Hematopoietic multipotent progenitor cell treated with erythropoietin and hydrocortisone succinate and interleukin-3 and kit ligand, for 8 days (in vitro differentiated cells): ENCODE data around the gene NIPAL4.

Experiments
- DNase-seq: peaks from one replicate; pipeline ENCODE4 v3.0.0-alpha.2; 2015

The NIPAL4 gene

DNA sequence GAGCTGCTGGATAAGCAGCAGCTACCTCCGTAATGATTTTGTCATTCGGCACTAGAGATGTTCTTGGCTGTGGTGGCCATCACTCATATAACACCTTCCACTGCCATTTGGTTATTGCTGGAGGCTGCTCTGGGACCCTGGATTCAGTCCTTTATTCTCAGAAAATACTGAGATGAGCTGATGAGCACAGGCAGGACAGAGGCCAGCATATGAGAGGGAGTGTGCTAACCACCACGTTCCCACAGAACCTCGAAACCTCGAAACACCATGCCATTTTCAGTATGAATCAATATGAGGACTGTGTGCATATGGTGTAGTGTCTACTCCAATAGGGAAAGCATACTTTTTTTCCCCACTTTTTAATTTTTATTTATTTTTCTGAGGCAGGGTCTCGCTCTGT, 59.0 kb downstream of the NIPAL4 start:
- DNase-seq, result no peak

DNA sequence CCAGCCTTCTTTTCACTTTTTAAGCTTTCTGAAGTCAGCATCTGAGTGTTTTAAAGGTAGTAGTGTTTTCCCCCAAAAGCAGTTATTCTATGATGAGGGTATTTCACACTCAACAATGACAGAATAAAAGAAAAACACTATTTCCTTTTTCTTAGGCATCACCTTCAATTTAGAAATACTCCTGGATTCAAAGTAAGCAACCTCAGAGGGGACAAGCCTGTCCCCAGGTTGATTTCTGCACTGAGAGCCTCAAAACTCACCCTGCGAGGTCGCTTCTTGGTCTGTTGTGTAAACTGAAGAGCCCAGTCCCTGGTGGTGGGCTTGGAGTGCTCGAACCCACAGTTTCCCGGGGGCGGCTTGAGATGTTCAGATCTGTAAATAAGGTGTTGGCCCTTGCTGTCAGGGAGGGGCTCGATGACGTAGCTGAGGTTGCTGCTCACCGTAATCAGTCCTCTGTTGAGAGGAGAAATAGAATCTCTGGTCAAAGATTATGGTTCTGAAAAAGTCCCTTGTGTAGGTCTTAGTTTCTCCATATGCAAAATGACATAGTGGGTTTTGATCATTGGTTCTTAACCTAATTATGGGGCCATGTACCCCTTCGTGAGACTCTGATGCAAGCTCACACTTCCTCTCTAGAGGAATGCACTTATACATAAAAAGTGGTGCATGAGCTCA, 59.7 kb downstream of the NIPAL4 start:
- no peak for DNase-seq

DNA sequence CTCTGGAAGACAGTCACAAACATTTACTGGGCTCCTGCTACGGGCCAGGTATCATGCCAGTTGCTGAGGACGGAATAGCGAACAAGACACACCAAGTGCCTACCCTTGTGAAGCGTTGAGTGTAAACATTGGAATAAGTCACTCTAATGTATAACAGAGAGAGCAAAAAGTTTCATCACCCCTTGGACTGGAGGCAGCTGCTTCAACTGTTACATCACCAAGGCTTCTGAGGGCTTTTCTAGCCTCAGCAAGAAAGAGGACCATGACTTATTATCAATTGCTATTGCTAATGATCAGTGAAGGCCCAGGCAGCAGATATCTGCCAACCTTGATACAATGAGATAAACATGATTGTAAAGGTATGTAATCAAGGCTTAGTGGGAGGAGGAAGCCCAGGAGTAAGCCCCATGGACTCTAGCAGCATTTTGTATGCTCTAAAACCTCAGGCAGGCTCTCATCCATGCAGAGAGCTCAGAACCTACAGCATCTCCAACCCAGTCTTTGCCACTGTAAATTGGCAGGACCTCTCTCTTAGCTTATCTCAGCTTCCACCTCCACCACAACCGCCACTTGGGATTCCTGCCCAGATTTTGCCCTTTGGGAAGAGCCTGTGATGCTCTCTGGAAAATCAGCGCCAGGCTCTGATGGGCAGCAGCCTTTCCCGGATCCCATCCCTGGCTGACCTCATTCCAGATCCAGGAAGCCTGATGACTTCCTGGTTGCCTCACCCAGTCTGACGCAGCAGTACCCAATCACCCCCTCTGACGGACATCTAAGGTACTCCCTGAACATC, 61.1 kb downstream of the NIPAL4 start:
- no peak for DNase-seq

- DNase-seq, result no peak
Measured at GRCh38 chr5:157521704-157522029, 61.7 kb downstream of the NIPAL4 start.

DNA sequence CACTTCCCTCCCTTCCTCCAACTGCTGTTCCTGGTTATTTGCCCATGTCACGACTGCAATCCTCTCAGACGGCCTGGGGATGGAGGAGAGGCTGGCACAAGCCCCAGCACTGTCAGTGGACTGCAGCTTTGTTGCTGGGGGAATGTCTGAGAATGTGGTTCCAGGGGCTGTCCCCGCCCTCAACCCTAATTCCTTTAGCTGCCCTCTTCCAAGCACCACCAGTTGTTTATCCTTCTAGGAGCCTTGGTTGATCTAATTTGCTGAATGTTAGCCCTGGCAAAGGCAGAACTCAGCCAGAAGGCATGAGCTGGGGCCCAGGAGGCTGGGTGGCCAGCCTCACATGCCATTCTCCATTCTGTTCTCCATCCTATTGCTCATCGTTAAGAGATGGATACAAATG, 64.0 kb downstream of the NIPAL4 start:
- no peak for DNase-seq
